Choroid plexus epithelial cell (primary cell): ENCODE results near the gene PNKD.
A peak's percentile ranks its signal among the peaks of the same experiment; 100 is the strongest.

Experiments
- DNase-seq: peaks from one replicate; pipeline ENCODE4 v3.0.0-alpha.2; 2010; ENCODE audit warnings: low read depth
- H3K4me3 ChIP-seq: 2 replicates; pipeline ENCODE4 v1.5.1; 2011; ENCODE audit warnings: low read depth, mild to moderate bottlenecking, control low read depth, low read length, moderate library complexity
- TF ChIP-seq, protein P1 (sequence below): conservative IDR thresholded peaks from 2 replicates; pipeline ENCODE4 v1.5.1; 2011; ENCODE audit warnings: low read depth, mild to moderate bottlenecking, control low read depth, inconsistent platforms, low read length, moderate library complexity

PNKD gene

GRCh38 chr2:218319813-218320365 is 49.6 kb downstream of the PNKD start:
- TF ChIP-seq, protein P1, sequence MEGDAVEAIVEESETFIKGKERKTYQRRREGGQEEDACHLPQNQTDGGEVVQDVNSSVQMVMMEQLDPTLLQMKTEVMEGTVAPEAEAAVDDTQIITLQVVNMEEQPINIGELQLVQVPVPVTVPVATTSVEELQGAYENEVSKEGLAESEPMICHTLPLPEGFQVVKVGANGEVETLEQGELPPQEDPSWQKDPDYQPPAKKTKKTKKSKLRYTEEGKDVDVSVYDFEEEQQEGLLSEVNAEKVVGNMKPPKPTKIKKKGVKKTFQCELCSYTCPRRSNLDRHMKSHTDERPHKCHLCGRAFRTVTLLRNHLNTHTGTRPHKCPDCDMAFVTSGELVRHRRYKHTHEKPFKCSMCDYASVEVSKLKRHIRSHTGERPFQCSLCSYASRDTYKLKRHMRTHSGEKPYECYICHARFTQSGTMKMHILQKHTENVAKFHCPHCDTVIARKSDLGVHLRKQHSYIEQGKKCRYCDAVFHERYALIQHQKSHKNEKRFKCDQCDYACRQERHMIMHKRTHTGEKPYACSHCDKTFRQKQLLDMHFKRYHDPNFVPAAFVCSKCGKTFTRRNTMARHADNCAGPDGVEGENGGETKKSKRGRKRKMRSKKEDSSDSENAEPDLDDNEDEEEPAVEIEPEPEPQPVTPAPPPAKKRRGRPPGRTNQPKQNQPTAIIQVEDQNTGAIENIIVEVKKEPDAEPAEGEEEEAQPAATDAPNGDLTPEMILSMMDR, result no peak
- H3K4me3 ChIP-seq, result no peak overlapping the region
- DNase-seq, result peak; percentile 41

DNA sequence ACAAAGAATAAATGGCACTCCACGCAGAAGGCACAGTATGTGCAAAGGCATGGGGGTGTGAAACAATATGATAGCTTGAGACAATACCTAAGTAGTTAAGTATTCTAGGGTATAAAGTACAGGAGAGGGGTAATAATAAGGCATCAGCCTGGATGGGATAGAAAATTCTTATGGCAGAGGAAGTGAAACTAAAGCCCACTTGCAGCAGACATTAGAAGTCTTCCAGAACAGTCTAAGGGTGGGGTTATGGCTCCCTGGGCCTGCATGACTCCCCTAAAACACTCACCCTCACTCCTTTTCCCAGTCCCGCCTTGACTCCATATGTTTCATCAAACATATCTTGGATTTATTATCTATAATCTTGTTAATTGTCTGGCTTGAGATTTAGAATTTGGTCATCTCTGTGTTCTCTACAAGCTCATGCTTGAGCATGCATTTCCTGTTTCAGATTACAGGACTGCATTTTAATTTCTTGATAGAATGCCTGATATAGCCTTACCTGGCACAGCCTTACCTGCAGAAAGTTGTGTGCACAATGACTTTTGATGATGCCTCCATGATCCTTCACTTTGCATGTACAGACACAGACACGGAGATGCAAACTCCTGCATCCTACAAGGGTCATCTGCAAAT is 50.5 kb downstream of the PNKD start:
- DNase-seq, result no peak
- TF ChIP-seq, protein P1, result no peak
- no peak overlapping the region for H3K4me3 ChIP-seq

GRCh38 chr2:218322768-218323525 is 52.6 kb downstream of the PNKD start:
- peak; percentile 98 for DNase-seq
- TF ChIP-seq, protein P1, result no peak
- H3K4me3 ChIP-seq, result peak overlapping the region; percentile 70

DNA sequence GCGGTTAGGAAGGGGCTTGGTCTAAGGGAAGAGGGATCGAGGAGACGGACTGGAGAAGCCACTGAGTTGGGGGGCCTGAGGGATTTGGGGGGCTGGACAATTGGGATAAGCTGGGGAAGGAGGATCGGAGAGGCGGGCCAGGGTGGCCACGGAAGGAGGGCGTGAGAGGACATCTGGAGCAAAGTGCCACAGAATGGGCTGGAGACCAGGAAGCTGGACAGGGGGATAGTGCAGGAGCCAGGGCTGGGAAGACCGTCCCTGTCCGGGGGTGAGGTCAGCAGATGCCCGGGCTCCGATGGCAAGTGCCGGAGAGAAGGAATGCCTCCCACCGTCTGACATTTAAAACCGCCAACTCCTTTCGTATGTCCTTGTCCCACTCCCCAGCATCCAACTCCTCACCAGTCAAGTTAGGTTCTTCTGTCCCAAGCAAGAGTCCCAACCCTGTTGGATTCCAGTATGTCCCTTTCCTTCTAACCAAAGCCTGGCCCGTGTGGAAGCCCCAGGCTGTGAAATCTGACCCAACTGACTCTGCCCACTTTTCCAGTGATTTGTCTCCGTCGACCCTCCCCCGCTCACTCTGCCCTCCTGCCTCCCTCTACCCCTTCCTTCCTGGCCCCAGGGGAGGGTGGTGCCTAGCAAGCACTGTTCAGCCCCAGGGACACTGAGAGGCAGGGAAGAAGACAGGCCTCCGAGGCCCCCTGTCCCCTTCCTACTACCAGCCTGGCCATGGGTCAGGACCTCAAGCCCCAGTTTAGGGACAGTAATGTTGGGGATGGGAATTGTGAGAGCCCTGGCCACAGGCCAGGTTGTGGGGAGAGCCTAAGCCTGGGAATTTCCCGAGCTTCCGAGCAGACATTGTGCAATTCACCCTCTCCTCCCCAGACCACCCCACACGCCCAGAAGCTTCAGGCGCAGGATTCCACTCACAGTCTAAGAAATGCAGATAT is 53.5 kb downstream of the PNKD start:
- TF ChIP-seq, protein P1, result no peak
- peak; percentile 68 for DNase-seq
- H3K4me3 ChIP-seq, result peak overlapping the region; percentile 70

- DNase-seq, result no peak
- no peak overlapping the region for H3K4me3 ChIP-seq
- TF ChIP-seq, protein P1, result no peak
Observed at GRCh38 chr2:218325566-218326160, 55.3 kb downstream of the PNKD start.

GRCh38 chr2:218326315-218326714 is 56.0 kb downstream of the PNKD start:
- H3K4me3 ChIP-seq, result no peak overlapping the region
- TF ChIP-seq, protein P1, result no peak
- no peak for DNase-seq
